Activated CD8-positive, alpha-beta memory T cell treated with anti-CD3 and anti-CD28 coated beads for 48 hours (primary cell): ENCODE results near the gene SYT11.
"Not testable (repeated sequence)": the region's sequence is repeated elsewhere in the genome, so short reads cannot be mapped to it uniquely, and the experiment has no call there.

ENCODE experiments used
- DNase-seq, 3 experiments: peaks; one replicate each; pipeline ENCODE4 v3.0.0-alpha.2; 2020; ENCODE audit warnings: low read depth in 2 of 3, low spot score in 2 of 3

Gene SYT11, protein sequence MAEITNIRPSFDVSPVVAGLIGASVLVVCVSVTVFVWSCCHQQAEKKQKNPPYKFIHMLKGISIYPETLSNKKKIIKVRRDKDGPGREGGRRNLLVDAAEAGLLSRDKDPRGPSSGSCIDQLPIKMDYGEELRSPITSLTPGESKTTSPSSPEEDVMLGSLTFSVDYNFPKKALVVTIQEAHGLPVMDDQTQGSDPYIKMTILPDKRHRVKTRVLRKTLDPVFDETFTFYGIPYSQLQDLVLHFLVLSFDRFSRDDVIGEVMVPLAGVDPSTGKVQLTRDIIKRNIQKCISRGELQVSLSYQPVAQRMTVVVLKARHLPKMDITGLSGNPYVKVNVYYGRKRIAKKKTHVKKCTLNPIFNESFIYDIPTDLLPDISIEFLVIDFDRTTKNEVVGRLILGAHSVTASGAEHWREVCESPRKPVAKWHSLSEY

DNA sequence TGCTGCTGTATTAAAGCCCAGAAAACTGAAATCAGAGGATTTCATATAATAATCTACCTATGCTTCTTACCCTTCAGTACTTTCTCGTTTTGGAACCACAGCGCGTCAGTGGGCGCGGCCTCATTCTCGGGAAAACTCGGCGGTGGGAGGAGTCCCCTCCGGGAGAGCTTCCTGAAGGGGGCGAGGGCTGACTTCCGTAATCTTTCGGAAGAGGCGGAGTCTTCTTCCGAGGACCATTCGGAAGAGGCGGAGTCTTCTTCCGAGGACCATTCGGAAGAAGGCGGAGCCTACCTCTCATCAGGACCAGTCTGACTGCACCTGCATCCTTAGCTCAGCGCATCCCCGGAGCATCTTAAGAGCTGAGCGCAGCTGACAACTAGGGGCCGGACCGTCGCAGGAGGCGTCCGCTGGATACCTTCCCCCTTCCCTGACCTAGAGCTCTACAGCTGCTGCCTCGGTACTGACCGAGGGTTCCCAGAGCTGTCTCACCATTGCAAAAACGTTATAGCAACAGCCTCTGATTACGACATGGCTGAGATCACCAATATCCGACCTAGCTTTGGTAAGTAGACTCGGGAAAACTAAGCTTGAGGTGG lies at the start of gene SYT11:
SYT11 (plus strand) TSS at position 334 of the 596 bp plus-strand sequence; CDS start at position 529, 195 bp downstream.
- DNase-seq = peak; percentile 82 to 93 (median 89)

DNA sequence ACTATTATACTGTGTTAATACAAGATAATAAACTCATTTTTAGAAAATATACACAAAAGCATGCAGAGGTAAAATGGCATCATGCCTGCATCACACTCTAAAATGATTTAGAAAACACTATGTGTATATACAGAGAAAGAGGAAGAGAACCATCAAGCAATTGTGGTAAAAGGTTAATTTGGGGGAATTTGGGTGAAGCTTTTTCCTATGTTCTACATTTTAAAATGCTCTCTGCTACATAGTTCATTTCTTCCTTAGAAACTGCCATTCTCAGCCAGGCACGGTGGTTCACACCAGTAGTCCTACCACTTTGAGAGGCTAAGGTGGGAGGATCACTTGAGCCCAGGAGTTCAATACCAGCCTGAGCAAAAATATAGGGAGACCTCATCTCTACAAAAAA lies 46.5 kb upstream of the SYT11 start:
- DNase-seq = no peak

DNA sequence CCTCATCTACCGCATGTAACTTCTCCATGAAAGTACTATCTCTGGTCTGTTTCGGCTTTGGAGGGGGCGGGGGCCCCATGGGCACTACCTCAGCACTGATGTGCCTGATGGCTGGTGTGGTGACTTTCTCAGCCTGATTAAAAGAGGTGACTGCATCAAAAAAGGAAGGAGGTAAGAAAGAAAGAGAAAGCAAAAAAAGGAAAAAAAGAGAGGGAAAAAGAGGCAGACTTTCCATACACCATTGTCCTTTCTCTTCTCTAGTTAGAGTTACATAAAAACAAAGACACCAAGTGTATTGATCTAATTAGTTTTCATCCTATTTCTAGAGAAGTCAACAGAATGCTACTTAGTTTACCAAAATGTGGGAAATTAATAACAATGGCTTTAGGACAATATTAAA lies 45.7 kb upstream of the SYT11 start:
- DNase-seq = no peak

DNA sequence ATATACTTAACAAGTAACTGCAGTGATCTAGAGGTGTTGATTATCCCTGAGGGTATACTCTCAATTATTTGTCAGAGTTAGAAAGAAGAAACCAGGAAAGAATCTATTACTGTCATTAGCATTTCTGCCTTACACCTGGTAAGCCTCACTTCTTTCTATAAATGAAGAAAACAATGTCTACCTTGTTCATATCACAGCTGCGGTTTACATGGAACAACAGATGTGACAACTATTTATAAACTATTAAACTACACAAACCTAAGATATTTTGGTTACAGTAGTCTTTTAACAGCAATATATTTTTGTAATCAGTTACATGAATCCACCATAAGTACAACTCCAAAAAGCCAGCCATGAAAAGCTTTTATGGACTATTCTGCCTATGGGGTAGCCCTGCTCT lies 43.0 kb upstream of the SYT11 start:
- DNase-seq = no peak

DNA sequence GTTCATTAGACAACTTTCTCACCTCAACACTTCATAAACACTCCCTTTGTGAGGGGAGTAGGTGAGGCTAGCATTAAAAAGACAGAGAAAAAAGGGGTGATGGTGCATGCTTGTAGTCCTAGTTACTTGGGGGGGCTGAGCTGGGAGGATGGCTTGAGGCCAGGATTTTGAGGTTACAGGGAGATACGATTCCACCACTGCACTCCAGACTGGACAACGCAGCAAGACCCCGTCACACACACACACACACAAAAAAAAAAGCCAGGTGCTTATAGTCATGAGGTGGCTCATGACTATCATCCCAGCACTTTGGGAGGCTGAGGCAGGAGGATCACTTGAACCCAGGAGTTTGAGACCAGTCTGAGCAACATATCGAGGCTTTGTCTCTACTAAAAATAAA lies 31.9 kb upstream of the SYT11 start:
- DNase-seq = no peak

DNA sequence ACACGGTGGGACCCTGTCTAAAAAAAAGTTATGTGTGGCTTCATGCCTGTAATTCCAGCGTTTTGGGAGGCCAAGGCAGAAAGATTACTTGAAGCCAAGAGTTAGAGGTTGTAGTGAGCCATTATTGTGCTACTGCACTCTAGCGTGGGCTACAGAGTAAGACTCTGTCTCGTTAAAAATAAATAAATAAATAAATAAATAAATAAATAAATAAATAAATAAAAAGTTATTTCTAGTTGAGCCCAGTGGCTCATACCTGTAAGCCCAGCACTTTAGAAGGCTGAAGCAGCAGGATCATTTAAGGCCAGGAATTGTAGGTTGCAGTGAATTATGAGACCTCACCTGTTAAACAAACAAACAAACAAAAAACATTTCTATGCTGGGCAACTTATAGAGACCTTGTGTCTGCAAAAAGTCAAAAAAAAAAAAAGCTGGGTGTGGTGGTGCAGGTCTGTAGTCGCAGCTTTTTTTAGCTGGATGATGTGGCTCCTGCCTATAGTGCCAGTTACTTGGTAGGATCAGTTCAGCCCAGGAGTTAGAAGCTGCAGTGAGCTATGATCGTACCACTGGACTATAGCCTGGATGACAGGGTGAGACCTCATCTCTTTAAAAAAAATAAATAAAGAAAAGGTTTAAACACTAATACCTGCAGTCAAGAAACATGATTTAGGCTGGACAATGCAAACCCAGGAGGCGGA lies 27.9 kb upstream of the SYT11 start:
- no peak for DNase-seq

DNA sequence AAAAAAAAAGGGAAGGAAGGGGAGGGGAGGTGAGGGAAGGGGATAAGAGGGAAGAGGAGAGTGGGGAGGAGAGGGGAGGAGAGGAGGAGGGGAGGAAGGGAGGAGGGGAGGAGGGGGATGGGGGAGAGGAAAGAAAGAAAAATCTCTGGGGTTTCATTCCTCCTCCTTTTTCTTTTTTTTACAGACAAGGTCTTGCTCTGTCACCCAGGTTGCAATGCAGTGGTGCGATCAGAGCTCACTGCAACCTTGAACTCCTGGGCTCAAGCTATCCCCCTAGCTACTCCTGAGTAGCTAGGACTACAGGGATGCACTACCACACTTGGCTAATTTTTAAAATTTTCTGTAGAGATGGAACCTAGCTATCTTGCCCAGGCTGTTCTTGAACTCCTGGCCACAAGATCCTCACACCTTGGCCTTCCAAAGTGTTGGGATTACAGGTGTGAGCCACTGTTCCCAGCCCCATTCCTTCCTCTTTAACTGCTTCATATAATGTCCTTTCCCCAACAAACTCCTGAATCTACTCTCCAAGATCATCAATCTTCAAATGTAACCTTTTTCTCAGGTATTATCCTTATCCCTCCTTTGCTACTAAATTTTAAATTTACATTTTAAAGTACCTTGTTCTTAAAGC lies 25.6 kb upstream of the SYT11 start:
- no peak for DNase-seq

DNA sequence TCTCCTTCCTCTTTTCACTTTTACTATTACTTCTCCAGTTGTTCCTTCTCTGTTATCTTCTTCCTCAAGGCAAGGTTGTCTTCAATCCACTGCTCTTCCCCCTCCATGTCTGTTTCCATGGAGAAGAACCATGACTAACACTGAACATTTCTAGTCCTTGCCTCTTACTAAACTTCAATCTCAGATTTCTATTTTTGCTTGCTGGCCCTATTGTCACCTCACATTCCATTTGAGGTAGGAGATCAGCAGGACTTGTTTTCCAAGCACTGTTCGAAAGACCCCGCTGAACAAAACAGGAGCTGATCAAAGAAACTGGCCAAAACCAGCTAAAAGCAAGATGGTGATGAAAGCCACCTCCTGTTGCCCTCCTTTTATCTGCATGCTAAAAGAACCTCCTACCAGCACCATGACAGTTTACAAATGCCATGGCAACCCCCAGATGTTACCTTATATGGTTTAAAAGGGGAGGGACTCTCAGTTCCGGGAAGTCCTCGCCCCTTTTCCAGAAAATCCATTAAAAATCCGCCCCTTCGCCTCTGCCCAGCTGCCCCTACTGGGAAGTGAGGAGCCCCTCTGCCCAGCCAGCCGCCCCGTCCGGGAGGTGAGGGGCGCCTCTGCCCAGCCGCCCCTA lies 25.0 kb upstream of the SYT11 start:
- no peak for DNase-seq

DNA sequence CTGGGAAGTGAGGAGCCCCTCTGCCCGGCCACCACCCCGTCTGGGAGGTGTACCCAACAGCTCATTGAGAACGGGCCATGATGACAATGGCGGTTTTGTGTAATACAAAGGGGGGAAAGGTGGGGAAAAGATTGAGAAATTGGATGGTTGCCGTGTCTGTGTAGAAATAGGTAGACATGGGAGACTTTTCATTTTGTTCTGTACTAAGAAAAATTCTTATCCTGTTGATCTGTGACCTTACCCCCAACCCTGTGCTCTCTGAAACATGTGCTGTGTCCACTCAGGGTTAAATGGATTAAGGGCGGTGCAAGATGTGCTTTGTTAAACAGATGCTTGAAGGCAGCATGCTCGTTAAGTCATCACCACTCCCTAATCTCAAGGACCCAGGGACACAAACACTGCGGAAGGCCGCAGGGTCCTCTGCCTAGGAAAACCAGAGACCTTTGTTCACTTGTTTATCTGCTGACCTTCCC lies 24.4 kb upstream of the SYT11 start:
- not testable (repeated sequence) for DNase-seq

DNA sequence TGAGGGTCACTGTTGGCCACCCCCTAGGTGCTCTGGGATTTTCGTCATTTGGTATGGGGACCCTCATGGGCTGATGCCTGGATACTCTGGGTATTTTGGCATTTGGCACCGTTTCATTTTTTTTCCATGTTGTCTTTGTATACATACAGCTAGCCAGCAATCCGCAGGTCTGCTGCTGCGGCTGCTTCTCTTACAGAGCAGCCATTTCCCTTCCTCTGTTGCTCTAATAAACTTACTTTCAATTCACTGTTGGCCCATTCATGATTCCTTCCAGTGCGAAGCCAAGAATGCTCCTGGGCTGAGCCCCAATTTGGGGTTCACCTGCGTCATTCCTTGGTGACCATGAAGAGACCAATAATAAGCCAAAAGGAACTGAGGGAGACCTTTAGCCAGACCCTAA lies 23.8 kb upstream of the SYT11 start:
- no peak for DNase-seq

DNA sequence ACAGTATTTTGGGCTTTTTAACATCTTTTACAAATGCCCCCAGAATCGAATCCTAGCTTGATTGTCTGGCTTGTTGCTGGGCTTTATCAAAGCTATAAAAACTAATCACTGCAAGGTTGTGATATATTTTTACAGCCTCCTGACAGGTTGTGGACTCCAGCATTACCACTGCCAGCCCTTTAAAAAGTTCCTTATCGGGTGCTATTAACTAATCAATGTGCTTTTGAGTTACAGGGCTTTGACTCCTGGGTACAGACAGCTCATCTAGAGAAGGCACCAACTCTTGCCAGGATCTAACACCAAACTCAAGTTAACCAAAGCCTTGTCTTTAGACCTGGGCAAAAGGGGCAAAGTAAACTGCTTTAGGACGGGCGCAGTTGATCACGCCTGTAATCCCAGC lies 19.0 kb upstream of the SYT11 start:
- no peak for DNase-seq

DNA sequence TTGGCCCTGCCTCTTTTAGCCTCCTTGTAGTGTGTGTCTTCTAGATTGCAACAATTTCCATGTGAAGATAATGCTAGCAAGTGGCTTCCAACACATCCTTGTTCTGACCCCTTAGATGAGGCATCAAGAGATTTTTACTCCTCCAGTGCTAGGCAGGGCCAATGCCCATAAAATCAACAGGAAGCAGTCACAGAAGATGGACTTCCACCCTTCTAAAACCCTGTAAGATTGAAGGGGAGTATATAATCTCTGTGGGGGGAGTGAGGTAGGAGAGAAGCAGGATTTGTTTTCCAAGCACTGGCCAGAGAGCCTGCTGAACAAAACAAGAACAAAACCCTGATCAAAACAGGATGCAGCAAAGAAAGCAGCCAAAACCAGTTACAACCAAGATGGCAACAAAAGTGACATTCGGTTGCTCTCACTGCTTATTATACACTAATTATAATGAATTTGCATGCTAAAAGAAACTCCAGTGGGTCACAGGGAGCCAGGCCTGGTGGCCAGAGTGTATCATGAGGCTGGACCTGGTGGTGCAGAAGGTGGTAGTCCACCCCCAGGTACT lies 14.4 kb upstream of the SYT11 start:
- no peak for DNase-seq

DNA sequence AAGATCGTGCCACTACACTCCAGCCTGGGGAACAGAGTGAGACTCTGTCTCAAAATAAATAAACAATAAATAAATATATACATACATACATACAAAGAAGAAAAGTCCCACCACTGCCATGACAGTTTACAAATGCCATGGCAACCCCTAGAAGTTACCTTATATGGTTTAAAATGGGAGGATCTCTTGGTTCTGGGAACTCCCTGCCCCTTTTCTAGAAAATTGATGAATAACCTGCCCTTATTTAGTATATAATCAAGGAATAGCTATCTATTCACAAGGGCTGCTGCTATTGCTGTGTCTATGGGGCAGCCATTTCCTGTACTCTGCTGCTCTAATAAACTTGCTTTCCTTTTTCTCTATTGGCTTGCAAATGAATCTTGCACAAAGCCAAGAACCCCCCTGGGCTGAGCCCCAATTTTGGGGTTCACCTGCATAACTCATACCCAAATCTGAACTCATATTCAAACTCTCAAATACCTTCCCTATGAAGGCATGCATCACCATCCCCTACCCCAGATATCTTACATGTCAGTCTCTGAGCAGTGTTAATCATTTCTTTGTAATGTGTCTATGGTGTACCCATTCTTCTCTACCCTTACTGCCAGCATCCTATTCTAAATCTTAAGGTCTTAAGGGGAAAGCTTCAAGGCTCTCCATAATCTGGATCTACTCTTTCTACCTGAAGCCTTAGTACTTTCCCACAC lies 11.4 kb upstream of the SYT11 start:
- DNase-seq = no peak

DNA sequence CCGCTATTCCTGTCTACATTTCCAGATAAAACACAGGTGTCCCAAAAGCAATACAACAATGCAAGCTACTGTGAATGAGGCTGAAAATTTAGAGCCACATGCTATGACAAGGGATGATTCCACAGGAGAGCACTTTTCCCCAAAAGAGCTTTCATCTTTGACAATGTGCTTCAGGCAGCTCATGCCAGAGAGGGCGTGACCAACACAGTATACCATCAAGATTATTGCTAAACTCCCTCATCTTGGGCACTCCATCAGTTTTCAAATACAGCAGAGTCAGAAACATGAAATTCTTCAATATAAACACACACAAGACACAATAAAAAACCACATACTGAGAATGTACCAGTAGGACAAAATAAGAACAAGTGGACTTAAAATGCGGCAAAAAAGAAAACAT lies 9.0 kb upstream of the SYT11 start:
- DNase-seq = no peak

DNA sequence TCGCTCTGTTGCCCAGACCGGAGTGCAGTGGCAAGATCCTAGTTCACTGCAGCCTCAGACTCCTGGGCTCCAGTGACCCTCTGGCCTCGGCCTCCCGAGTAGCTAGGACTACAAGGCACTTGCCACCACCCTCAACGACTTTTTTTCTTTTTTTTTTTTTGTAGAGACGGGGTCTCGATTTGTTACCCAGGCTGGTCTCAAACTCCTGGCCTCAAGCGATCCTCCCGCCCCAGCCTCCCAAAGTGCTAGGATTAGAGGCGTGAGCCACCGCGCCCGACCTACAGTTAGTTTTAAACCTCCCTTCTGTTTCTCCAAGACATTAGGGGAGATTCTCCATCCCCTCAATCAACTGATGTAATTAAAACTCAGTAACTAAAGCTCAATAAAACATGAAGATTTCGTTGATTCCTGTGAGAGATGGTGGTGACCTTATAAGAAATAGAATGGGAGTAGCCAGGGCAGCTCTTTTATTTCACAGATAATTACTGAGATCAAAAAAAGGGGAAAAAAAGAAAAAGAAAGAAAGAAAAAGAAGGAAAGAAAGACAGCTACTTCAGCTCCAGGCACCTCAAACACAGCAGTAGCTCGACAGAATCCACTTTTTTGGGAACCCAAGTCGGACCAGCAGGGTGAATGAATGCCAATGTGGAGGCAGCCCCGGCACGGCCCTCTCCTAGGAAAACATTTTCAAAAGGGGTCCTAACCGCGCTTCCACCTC lies 3.0 kb upstream of the SYT11 start:
- DNase-seq = peak in 1 of 3 experiments; percentile 12

DNA sequence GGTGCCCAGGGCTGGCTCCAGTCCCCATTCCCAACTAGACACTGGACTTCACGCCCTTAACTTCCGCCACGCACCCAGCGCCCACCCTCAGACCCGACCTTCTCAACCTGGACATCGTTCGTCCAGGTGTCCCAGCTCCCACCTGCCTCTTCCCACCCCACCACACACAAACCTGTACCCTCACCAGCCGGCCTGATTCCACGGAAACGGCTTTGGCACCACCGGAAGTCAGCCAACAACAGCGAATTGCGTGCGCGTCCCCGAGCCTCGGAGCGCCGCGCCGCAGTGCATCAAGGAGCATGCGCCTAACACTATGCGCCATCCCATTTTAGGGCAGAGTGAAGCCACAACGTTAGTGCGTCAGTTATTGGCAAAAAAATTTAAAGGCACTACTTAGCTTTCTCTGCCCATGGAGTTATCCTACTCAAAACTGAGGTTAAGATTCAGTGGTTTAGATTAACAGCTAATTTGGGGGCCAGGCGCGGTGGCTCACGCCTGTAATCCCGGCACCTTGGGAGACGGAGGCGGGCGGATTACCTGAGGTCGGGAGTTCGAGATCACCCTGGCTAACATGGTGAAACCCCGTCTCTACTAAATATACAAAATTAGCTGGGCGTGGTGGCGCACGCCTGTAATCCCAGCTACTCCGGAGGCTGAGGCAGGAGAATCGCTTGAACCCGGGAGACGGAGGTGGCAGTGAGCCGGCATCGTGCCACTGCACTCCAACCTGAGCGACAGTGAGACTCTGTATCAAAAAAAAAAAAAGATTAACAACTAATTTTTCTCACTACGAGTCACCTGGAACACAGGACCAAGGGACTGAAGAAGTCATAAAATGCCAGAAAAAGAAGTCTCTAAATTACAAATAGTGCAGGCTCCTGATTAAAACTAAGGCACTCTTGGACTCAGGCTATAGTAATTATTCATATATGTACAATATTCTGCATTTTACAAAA lies 2.1 kb upstream of the SYT11 start, which contains the start of gene GON4L:
GON4L (minus strand) TSS at position 240 of the 956 bp plus-strand sequence. CDS start 3,434 bp downstream, outside the sequence.
- DNase-seq = peak; percentile 52 to 72 (median 70)

DNA sequence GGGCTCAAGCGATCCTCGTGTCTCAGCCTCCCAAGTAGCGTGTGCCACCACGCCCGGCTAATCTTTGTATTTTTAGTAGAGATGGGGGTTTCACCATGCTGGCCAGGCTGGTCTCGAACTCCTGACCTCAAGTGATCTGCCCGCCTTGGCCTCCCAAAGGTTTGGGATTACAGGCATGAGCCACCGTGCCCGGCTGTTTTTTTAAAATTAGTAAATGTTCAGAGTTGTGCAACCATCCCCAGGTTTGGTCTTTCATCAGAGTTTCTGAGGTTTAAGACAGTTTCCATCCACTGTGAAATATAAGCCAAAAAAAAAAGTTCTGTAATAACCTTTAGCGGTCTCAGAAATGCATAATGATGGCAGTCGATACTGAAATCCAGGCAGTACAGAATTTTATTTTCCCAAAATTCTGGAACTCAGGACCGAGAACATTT lies 550 bp upstream of the SYT11 start:
- peak in 1 of 3 experiments; percentile 16 for DNase-seq
